GM18526 (cell line): ENCODE results near the gene CDK5RAP2.

ENCODE experiments used
- POLR2A ChIP-seq: IDR thresholded peaks from 3 replicates; pipeline ENCODE4 v1.6.1; 2011; ENCODE audit not compliant: insufficient read length; ENCODE audit errors: extremely low read depth

CDK5RAP2 gene

DNA sequence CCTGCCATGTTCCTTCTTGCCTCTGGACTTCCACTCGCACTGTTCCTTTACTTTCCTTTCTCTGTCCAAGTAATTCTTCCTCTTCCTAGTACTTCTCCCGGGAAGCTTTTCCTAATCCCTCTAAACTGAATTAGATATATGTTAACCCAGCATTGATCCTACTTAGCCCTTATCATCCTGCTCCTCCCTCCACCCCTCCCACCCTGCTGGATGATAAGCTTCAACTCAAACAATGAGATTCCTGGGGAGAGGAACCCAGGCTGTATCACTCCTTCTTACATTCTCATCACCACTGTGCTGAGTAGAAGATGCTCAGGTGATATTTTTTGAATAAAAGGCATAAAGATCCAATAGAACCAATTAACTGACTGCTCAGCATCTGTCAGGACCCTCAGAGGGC lies 45.7 kb downstream of the CDK5RAP2 start:
- TF ChIP-seq POLR2A, result no peak

DNA sequence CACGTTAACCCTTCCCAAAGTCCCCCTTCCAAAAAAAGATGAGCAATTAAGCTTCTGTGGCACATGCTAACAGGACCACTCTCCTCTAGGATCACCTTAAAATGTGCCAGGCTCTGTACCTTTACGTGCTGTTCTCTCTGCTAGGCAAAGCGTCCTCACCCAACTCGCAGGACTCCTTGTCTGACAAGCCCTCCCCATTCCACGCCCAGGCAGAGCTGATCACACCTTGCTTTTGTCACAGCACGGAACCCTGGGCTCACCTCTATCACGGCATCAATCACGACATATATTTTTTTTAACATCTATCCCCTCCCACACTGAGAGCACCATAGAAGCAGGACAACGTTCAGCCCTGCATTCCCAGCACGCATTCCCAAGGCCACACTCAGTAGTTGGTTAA lies 47.1 kb downstream of the CDK5RAP2 start:
- TF ChIP-seq POLR2A, result no peak

DNA sequence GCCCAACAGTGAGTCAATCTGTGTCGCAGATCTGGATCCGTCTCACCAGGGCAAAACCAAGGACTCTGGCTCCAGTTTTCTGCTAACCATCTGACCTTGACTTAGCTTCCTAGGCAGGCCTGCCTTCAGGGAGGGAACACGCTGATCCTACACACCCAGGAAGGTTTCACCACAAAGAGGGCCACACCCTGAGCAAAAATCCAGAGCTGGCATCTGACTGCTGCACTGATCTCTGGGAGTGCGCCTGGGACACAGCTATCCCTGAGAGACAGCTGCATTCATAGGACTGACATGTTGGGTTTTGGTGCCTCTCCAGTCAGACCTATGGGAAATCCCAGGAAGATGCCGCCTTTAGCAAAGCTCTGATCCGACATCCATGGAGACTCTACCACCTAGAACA lies 47.5 kb downstream of the CDK5RAP2 start:
- no peak for TF ChIP-seq POLR2A

DNA sequence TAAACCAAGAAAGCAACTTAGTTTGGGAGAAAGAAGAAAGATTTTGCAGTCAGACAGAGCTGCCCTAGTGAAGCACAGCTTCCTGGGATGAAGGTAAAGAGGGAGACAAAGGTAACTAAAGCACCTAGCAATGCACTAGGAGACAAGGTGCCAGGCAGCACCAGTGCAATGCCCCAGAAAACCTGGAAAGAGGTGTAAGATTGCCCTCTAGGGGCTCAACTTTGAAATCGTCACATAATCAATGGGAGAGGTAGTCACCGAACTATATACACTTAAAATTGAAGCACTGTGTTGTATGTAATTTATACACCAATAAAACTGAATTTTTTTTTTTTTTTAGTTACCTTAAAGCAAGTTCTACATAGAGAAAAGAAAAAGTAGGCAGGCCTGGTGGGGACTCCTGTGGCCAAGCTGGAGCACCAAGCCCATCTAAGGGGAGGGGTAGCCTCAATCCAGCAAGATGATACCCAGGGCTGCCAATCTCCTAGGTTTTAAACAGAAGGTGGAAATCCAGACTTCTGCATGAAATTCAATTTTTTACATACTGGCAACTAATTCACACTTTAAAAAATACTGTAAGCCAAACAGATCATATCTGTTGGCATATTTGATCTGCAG lies 48.2 kb downstream of the CDK5RAP2 start:
- TF ChIP-seq POLR2A, result no peak

DNA sequence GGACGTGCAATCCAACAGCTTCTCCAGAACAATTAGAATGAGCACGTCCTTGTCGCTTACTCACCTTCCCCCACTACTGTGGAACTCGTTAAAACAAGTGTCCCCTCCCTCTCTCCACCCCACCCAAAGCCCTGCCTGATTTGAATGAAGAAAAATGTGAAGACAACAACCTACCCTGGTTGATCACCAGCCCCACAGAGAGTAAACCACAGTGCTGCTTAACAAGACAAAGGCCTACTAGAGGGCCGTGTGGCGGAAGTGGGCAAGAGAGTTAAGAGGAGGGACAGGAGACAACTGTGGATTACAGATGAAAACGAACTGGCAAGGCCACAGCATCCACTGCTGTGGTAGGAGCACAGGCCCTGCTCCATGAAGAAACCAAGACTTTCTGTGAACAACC lies 51.1 kb downstream of the CDK5RAP2 start:
- TF ChIP-seq POLR2A, result no peak

DNA sequence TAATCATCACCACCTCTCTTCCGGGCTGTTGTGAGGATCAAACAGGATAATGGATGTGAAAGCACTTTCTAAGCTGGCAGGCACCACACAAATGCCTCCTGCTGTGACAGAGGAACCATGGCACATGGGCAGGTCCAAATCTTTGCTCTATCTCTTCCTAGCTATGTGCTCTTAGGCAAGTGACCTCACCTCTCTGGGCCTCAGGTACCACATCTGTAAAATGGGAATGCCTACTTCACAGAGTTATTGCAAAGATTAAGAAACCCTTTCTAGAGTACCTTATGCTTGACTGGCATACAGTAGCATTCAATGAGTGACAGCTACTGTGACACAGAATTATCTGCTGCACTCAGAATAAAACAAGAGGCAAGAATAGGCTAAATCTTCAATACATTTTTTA lies 51.6 kb downstream of the CDK5RAP2 start:
- TF ChIP-seq POLR2A, result no peak

DNA sequence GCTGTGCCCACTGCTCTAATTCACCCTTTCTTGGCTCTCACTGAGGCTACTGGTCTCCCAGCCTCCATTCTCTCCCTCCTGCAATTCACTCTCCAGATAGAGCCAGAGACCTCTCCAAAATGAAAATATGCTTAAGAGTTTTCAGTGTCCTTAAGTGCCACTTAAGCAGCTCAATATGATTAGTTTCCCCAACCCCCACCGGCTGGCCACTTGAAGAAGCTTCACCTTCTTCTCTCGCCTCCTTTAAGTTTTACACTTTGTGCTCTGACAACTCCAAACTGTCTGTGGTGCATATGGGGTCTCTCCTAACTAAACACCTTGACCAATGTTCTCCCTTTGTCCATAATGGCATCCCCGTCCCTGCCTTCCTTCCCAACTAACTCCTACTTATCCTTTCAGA lies 53.4 kb downstream of the CDK5RAP2 start:
- no peak for TF ChIP-seq POLR2A

DNA sequence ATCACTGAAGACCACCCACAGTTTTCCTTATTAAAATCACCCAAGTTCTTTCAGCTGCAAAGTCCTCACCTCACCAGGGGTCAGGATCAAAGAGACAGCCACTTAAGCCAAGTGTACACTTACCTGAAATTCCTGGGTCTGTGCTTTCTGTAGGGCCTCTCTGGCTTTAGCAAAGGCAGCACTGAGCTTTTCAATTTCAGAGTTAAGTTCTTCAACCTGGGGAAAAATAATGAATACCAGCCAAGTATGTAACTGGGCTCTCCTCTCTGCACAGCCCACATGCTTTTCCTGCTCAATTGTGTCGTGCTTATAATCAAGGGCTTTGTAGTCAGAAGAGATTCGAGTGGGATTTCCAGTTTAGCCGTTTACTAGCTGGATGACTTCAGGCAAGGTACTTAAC lies 55.1 kb downstream of the CDK5RAP2 start:
- no peak for TF ChIP-seq POLR2A

DNA sequence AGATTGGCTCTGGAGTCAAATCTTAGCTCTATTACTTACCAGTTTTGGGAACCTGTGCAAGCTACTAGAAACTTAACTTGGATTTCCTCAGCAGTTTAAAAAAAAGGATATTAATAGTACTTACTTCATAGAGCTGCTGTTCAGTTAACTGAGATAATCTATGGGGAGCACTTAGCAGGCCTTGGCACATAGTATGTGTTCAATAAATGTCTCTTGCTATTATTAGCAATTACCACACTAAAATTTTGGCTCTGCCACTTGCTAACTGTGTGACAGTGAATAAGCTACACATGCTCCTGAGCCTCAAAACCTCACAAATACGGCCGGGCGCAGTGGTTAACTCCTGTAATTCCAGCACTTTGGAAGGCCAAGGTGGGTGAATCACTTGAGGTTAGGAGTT lies 55.9 kb downstream of the CDK5RAP2 start:
- no peak for TF ChIP-seq POLR2A

DNA sequence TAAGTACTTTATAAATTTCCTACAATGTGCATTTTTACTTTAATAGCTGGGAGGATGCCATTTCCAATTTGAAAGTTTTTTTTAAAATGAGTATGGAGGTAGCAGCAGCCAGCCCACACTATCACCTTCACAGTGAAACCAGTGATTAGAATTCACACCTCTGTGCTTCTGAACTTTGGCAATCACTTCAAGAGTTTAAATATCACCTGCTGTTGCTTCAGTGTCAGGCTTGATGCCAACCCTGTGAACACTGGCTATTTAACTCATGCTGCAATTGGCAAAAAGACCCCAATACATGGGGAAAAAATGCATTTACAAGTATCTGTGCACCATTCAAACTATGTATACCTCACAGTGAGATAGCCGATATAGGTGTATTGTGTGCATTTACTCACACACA lies 57.4 kb downstream of the CDK5RAP2 start:
- TF ChIP-seq POLR2A, result no peak

DNA sequence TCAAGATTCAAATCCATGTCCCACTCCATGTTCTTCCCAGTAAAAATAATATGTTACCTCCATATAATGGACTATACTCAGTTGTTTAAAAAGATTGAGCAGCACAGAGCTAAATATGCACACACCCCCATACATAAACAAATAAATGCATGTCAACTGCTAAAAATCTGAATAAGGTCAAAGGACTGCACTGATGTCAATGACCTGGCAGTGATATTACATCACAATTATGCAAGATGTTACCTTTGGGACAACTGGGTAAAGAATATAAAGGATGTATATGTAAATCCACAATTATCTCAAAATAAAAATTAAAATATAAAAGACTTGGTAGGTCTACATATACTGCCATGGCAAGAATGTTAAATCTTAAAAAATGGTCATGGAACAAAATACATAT lies 57.9 kb downstream of the CDK5RAP2 start:
- TF ChIP-seq POLR2A, result no peak

DNA sequence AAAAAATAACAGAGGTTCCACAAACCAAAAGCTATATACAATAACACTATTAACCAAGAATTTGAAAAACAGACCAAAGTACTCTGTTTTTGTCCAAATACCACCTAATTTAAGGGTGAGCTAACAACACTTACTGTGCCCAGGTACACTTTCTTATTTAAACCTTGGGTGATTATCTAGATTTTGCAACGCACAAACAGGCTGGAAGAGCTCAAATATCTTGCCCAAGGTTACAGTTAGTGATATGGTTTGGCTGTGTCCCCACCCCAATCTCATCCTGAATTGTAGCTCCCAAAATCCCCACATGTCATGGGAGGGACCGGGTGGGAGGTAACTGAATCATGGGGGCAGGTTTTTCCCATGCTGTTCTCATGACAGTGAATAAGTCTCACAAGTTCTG lies 58.9 kb downstream of the CDK5RAP2 start:
- TF ChIP-seq POLR2A, result no peak

DNA sequence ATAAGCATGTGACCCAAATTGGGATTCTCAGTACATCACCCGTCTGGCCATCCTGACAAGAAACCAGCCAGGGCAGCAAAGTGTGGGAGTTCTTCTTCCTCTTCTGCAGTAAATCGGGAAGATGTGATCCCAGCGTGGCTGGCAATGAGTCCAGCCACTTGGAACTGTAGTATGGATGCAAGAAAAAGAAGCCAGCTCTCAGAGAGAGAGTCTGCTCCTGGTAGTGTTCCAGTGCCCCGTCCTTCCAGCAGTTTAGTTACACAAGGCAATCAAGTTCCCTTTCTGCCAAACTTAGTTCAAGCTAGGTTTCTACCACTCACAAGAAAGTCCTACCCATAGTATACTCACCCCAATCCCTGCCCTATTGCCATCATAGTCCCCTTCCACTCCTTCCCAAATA lies 65.6 kb downstream of the CDK5RAP2 start:
- no peak for TF ChIP-seq POLR2A

DNA sequence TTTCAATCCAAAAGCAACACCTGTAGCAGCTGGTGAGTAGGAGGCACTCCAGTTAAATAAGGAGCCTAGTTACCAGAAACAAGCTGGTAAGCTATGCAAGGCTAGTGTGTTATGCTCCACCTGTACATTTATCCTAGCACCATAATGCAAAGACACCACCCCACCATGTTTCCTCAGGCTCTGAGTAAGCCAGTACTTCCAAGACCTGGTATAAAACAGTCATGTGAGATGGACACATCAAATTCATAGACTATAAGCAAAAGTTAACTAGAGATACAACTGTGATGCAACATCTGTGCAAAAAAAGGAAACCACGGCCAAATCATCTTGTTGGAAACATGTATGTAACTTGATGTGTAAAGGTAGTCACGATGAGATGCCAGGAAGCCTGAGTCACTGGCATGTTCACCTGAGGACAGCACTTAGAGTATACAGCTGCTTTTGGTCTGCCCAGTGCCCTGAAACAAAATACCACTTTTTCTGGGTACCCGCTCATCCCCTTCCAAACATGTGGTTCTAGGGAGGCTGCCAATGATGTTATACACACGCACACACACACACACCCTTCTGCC lies 66.1 kb downstream of the CDK5RAP2 start:
- TF ChIP-seq POLR2A, result no peak

DNA sequence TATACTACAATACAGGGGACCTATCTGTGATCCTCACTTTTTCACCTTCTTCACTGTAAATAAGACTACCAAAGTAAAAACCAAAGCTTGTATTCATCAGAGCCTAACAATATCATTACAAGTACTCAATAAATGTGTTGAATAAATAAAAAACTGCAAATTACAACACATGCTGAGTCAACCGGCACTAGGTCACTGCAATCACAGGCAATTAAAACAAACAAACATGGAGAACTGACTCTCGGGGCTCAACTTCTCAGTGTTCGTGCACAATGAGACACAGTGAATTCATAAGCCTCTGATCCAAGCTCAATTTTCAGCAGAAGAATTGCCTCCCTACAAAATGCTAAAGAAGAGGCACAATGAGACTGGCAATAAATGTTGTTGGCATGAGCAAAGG lies 69.2 kb downstream of the CDK5RAP2 start:
- TF ChIP-seq POLR2A, result no peak

DNA sequence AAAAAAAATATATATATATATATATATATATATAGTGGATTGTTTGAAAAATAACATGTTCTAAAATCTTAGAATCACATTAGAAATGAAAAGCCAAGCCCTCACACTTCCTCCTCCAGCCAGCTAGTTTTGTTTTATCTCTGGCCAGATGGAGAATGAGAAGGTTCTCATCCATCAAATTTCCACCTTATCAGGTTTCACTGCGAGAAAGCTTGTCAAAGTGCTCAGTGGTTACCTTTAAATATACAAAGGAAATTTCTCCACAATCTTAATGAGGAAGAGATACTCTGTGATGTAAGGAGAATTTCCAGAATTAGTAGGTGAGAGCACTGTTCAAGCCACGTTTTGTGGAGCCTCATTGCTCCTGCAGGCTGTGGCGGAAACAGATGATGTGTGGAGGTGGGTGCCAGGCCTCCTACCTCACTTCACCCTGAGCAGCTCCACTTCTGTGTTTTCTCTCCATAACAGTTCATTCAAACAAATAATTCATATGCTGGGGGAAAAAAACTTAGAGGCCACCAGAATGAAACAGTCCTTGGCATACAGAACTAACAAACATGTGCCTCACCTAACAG lies 71.9 kb downstream of the CDK5RAP2 start:
- TF ChIP-seq POLR2A, result no peak

DNA sequence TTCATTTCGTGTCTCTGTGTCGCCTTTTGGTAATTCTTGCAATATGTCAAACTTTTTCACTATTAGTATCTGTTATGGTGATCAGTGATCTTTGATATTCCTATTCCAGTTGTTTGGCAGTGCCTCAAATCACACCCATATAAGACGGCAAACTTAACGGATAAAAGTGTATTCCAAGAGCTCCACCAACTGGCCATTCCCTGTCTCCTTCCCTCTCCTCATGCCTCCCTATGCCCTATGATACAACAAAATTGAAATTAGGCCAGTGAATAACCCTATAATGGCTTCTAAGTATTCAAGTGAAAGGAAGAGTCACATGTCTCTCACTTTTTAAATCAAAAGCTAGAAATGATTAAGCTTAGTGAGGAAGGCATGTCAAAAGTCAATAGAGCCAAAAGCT lies 74.8 kb downstream of the CDK5RAP2 start:
- no peak for TF ChIP-seq POLR2A
